Measurements from ENCODE around the gene MKNK1.
A peak's percentile ranks its signal among the peaks of the same experiment; 100 is the strongest.

MKNK1 gene

GRCh38 chr1:46557403-46557802 is 46.7 kb downstream of the MKNK1 start:
- no peak for DNase-seq

GRCh38 chr1:46556822-46557221 is 47.2 kb downstream of the MKNK1 start:
- DNase-seq = no peak

GRCh38 chr1:46555826-46556619 is 48.0 kb downstream of the MKNK1 start:
- no peak for DNase-seq

GRCh38 chr1:46554597-46555381 is 49.3 kb downstream of the MKNK1 start:
- no peak for DNase-seq

GRCh38 chr1:46554236-46554596 is 49.9 kb downstream of the MKNK1 start:
- DNase-seq = no peak

- DNase-seq = no peak
Observed at GRCh38 chr1:46553506-46553905, 50.6 kb downstream of the MKNK1 start.

GRCh38 chr1:46552357-46553237 is 51.5 kb downstream of the MKNK1 start:
- no peak for DNase-seq

GRCh38 chr1:46551597-46552095 is 52.4 kb downstream of the MKNK1 start, which contains the start of gene KNCN:
TSS of gene KNCN (minus strand) at chr1:46551647. CDS start at chr1:46551215, 432 bp downstream.
- no peak for DNase-seq

- no peak for DNase-seq
Observed at GRCh38 chr1:46550751-46551231, 53.3 kb downstream of the MKNK1 start.

GRCh38 chr1:46549697-46550681 is 54.1 kb downstream of the MKNK1 start:
- peak; percentile 72 for DNase-seq

- DNase-seq = no peak
Observed at GRCh38 chr1:46547481-46548383, 56.3 kb downstream of the MKNK1 start.

GRCh38 chr1:46546210-46546609 is 57.9 kb downstream of the MKNK1 start:
- no peak for DNase-seq

GRCh38 chr1:46545784-46546183 is 58.3 kb downstream of the MKNK1 start:
- DNase-seq = no peak

GRCh38 chr1:46544561-46545240 is 59.4 kb downstream of the MKNK1 start:
- no peak for DNase-seq

GRCh38 chr1:46543761-46544560 is 60.1 kb downstream of the MKNK1 start:
- DNase-seq = no peak

GRCh38 chr1:46543382-46543760 is 60.7 kb downstream of the MKNK1 start:
- no peak for DNase-seq

- no peak for DNase-seq
Observed at GRCh38 chr1:46539972-46540371, 64.1 kb downstream of the MKNK1 start.

- DNase-seq = no peak
Observed at GRCh38 chr1:46538147-46538546, 65.9 kb downstream of the MKNK1 start.

GRCh38 chr1:46537651-46538050 is 66.4 kb downstream of the MKNK1 start:
- DNase-seq = no peak
